CD4-positive, CD25-positive, alpha-beta regulatory T cell (primary cell): ENCODE data around the gene RANBP2. TPM values are rescaled to one million over a fixed set of nuclear protein-coding genes. Genes with fewer than 3 reads are reported as not detected.

Source experiments
- ATAC-seq, 2 donors: fragments of 150-1000 bp; cut with Tn5 transposase; one replicate each; pipeline ENCODE4 v1.10.0; 2021; ENCODE audit warnings: low read depth in 2 of 2, moderate number of reproducible peaks in 2 of 2, moderate library complexity in 1 of 2
- DNase-seq, 3 donors: peaks; one replicate each; pipeline versions ENCODE4 v3.0.0 to v3.0.0-alpha.2; 2012 to 2022; ENCODE audit warnings: mixed read lengths in 1 of 3
- H3K27ac ChIP-seq: one replicate; pipeline ENCODE4 v1.7.0; 2013; ENCODE audit warnings: mild to moderate bottlenecking, low read length; ENCODE audit not compliant: insufficient read depth, poor library complexity, severe bottlenecking
- H3K27me3 ChIP-seq: one replicate; pipeline ENCODE4 v1.7.0; 2013; ENCODE audit warnings: low read length; ENCODE audit not compliant: control insufficient read depth, insufficient read depth
- H3K36me3 ChIP-seq: one replicate; pipeline ENCODE4 v1.7.0; 2013; ENCODE audit warnings: mild to moderate bottlenecking, low read length, moderate library complexity; ENCODE audit not compliant: control insufficient read depth, insufficient read depth
- H3K4me1 ChIP-seq: 2 replicates; pipeline ENCODE4 v1.7.0; 2013; ENCODE audit warnings: mild to moderate bottlenecking, low read length; ENCODE audit not compliant: insufficient read depth, control insufficient read depth, poor library complexity, severe bottlenecking
- H3K4me3 ChIP-seq: one replicate; pipeline ENCODE4 v1.7.0; 2013; ENCODE audit warnings: low read depth, mild to moderate bottlenecking, low read length, moderate library complexity
- H3K9me3 ChIP-seq, 2 experiments: 1 replicate in 1 of 2; 2 replicates in 1 of 2; pipeline ENCODE4 v1.7.0; 2013; ENCODE audit warnings: low read length in 2 of 2, mild to moderate bottlenecking in 1 of 2, moderate library complexity in 1 of 2; ENCODE audit not compliant: control insufficient read depth in 2 of 2
- H3K27ac Mint-ChIP-seq, 3 donors: one replicate each; pipeline ENCODE4 v1.8.0; 2020 to 2022; ENCODE audit warnings: mild to moderate bottlenecking in 3 of 3, mixed read lengths in 3 of 3, moderate library complexity in 2 of 3
- H3K27me3 Mint-ChIP-seq: one replicate; pipeline ENCODE4 v1.8.0; 2022; ENCODE audit warnings: mild to moderate bottlenecking, mixed read lengths
- H3K36me3 Mint-ChIP-seq: one replicate; pipeline ENCODE4 v1.8.0; 2020; ENCODE audit warnings: mixed read lengths
- H3K4me1 Mint-ChIP-seq, 4 donors: one replicate each; pipeline ENCODE4 v1.8.0; 2020 to 2022; ENCODE audit warnings: mixed read lengths in 4 of 4, mild to moderate bottlenecking in 1 of 4
- H3K4me3 Mint-ChIP-seq, 4 donors: one replicate each; pipeline ENCODE4 v1.8.0; 2020 to 2022; ENCODE audit warnings: mild to moderate bottlenecking in 4 of 4, mixed read lengths in 4 of 4, moderate library complexity in 3 of 4
- H3K9me3 Mint-ChIP-seq, 7 donors: one replicate each; pipeline ENCODE4 v1.8.0; 2020 to 2022; ENCODE audit warnings: mixed read lengths in 7 of 7, mild to moderate bottlenecking in 3 of 7, moderate library complexity in 2 of 7
- polyA plus RNA-seq, 4 donors: library from polyadenylated mRNA; unstranded; fragments of 300-500 nt; fragmentation: Illumina TruSeq; gene quantifications; one replicate each; pipeline ENCODE4 v1.2.3, GENCODE V29; 2021
- total RNA-seq: library from RNA; stranded (reverse); gene quantifications from one replicate; pipeline ENCODE4 v1.2.3, GENCODE V29; 2022

The RANBP2 gene
- total and polyA plus RNA-seq, 5 donors from 2014 or later = 10.8 to 155 (median 13.5) TPM

- Mint-ChIP-seq H3K27me3 (no peaks in the 10 kb centered on the region), H3K27ac (no peak overlapping the region), H3K4me1 (peaks cover 0 to 10% (median 7%) of the 10 kb centered on the region in 4 donors), H3K9me3 (peaks cover 3 to 20% (median 9%) of the 10 kb centered on the region in 7 donors), H3K4me3 (no peak overlapping the region), H3K36me3 (peaks cover 50% of the 10 kb centered on the region)
- Histone ChIP-seq H3K36me3 (peaks cover 16% of the 10 kb centered on the region), H3K4me1 (no peaks in the 10 kb centered on the region), H3K4me3 (no peak overlapping the region), H3K27me3 (no peaks in the 10 kb centered on the region), H3K9me3 (peaks cover 2 to 17% of the 10 kb centered on the region in 2 experiments), H3K27ac (no peak overlapping the region)
- DNase-seq (no peak), ATAC-seq (no peak)
Observed at GRCh38 chr2:108809936-108810335, 90.7 kb downstream of the RANBP2 start.

GRCh38 chr2:108810993-108811957, 92.0 kb downstream of the RANBP2 start:
- no peaks in the 10 kb centered on the region for H3K4me1 ChIP-seq
- Mint-ChIP-seq H3K27ac (no peak overlapping the region), H3K4me1 (peaks cover 0 to 10% (median 7%) of the 10 kb centered on the region in 4 donors), H3K27me3 (no peaks in the 10 kb centered on the region), H3K4me3 (no peak overlapping the region), H3K36me3 (peaks cover 51% of the 10 kb centered on the region), H3K9me3 (peaks cover 3 to 20% (median 9%) of the 10 kb centered on the region in 7 donors)
- no peak overlapping the region for H3K4me3 ChIP-seq
- peaks cover 8% of the 10 kb centered on the region for H3K36me3 ChIP-seq
- no peaks in the 10 kb centered on the region for H3K27me3 ChIP-seq
- H3K27ac ChIP-seq = no peak overlapping the region
- no peak for ATAC-seq
- H3K9me3 ChIP-seq = peaks cover 2 to 17% of the 10 kb centered on the region in 2 experiments
- DNase-seq = no peak

GRCh38 chr2:108813732-108814131, 94.5 kb downstream of the RANBP2 start:
- H3K9me3 Mint-ChIP-seq = peaks cover 2 to 18% (median 9%) of the 10 kb centered on the region in 7 donors
- H3K36me3 Mint-ChIP-seq = peaks cover 46% of the 10 kb centered on the region
- peaks cover 16% of the 10 kb centered on the region for H3K36me3 ChIP-seq
- no peak overlapping the region for H3K27ac ChIP-seq
- peaks cover 0 to 9% (median 4%) of the 10 kb centered on the region in 4 donors for H3K4me1 Mint-ChIP-seq
- H3K4me1 ChIP-seq = no peaks in the 10 kb centered on the region
- DNase-seq (no peak), ATAC-seq (no peak)
- H3K27ac Mint-ChIP-seq = no peak overlapping the region
- H3K27me3 Mint-ChIP-seq = no peaks in the 10 kb centered on the region
- H3K4me3 ChIP-seq = no peak overlapping the region
- H3K9me3 ChIP-seq = peaks cover 2 to 17% of the 10 kb centered on the region in 2 experiments
- no peak overlapping the region for H3K4me3 Mint-ChIP-seq
- H3K27me3 ChIP-seq = no peaks in the 10 kb centered on the region

GRCh38 chr2:108820482-108820881, 101.2 kb downstream of the RANBP2 start:
- peaks cover 36% of the 10 kb centered on the region for H3K36me3 Mint-ChIP-seq
- Histone ChIP-seq H3K27me3 (no peaks in the 10 kb centered on the region), H3K9me3 (peaks cover 5 to 8% of the 10 kb centered on the region in 2 experiments), H3K27ac (no peak overlapping the region), H3K36me3 (peaks cover 13% of the 10 kb centered on the region), H3K4me3 (no peak overlapping the region), H3K4me1 (no peaks in the 10 kb centered on the region)
- ATAC-seq = no peak
- no peaks in the 10 kb centered on the region for H3K4me1 Mint-ChIP-seq
- H3K27ac Mint-ChIP-seq = no peak overlapping the region
- H3K4me3 Mint-ChIP-seq = no peak overlapping the region
- H3K9me3 Mint-ChIP-seq = peaks cover 0 to 8% (median 0%) of the 10 kb centered on the region in 7 donors
- DNase-seq = no peak
- no peaks in the 10 kb centered on the region for H3K27me3 Mint-ChIP-seq

GRCh38 chr2:108823286-108823685, 104.0 kb downstream of the RANBP2 start:
- no peak overlapping the region for H3K4me3 ChIP-seq
- peaks cover 4% of the 10 kb centered on the region for H3K36me3 ChIP-seq
- Mint-ChIP-seq H3K4me3 (peak overlapping the region in 1 of 4 donors; percentile 61), H3K36me3 (peaks cover 24% of the 10 kb centered on the region), H3K4me1 (no peaks in the 10 kb centered on the region), H3K27ac (no peak overlapping the region), H3K27me3 (no peaks in the 10 kb centered on the region), H3K9me3 (peaks cover 0 to 8% (median 0%) of the 10 kb centered on the region in 7 donors)
- DNase-seq (no peak), ATAC-seq (no peak)
- no peak overlapping the region for H3K27ac ChIP-seq
- H3K27me3 ChIP-seq = no peaks in the 10 kb centered on the region
- H3K4me1 ChIP-seq = no peaks in the 10 kb centered on the region
- peaks cover 5 to 8% of the 10 kb centered on the region in 2 experiments for H3K9me3 ChIP-seq

GRCh38 chr2:108824316-108825070, 105.2 kb downstream of the RANBP2 start:
- Histone ChIP-seq H3K4me3 (no peak overlapping the region), H3K27me3 (no peaks in the 10 kb centered on the region), H3K27ac (no peak overlapping the region), H3K4me1 (no peaks in the 10 kb centered on the region), H3K36me3 (no peaks in the 10 kb centered on the region), H3K9me3 (peaks cover 4 to 8% of the 10 kb centered on the region in 2 experiments)
- peaks cover 0 to 8% (median 0%) of the 10 kb centered on the region in 7 donors for H3K9me3 Mint-ChIP-seq
- H3K27ac Mint-ChIP-seq = no peak overlapping the region
- DNase-seq (no peak), ATAC-seq (no peak)
- H3K4me3 Mint-ChIP-seq = no peak overlapping the region
- peaks cover 18% of the 10 kb centered on the region for H3K36me3 Mint-ChIP-seq
- no peaks in the 10 kb centered on the region for H3K27me3 Mint-ChIP-seq
- no peaks in the 10 kb centered on the region for H3K4me1 Mint-ChIP-seq

GRCh38 chr2:108825254-108825653, 106.0 kb downstream of the RANBP2 start:
- no peaks in the 10 kb centered on the region for H3K27me3 Mint-ChIP-seq
- DNase-seq (no peak), ATAC-seq (no peak)
- H3K4me1 Mint-ChIP-seq = no peaks in the 10 kb centered on the region
- H3K27ac ChIP-seq = no peak overlapping the region
- peaks cover 0 to under 1% (median 0%) of the 10 kb centered on the region in 7 donors for H3K9me3 Mint-ChIP-seq
- H3K27me3 ChIP-seq = no peaks in the 10 kb centered on the region
- peaks cover 2% of the 10 kb centered on the region in 2 experiments for H3K9me3 ChIP-seq
- H3K36me3 Mint-ChIP-seq = peaks cover 10% of the 10 kb centered on the region
- H3K4me3 Mint-ChIP-seq = no peak overlapping the region
- no peaks in the 10 kb centered on the region for H3K36me3 ChIP-seq
- H3K27ac Mint-ChIP-seq = no peak overlapping the region
- H3K4me1 ChIP-seq = no peaks in the 10 kb centered on the region
- H3K4me3 ChIP-seq = no peak overlapping the region
